GM12878 (cell line): Measurements from ENCODE around the gene SLC35E4. TPM values are rescaled to one million over a fixed set of nuclear protein-coding genes. Genes with fewer than 3 reads are reported as not detected.

Experiments used
- ATAC-seq: fragments of 200-7000 bp; cut with Tn5 transposase; 3 replicates; pipeline ENCODE4 v1.9.1; 2020; ENCODE audit warnings: mild to moderate bottlenecking, moderate library complexity
- BruUV-seq: library from RNA; stranded (reverse); fragments of 400-500 nt; replicated peaks from 2 replicates; lab custom pipeline; 2021; lab: Mats Ljungman, UMichigan
- CTCF ChIA-PET: fragments of 300-600 bp; sonication (Branson Sonifier 250); formaldehyde crosslinking; extraction: SDS; loops from one replicate; lab custom pipeline; 2021; ENCODE audit warnings: inconsistent platforms; lab: Yijun Ruan, JAX
- POLR2A ChIA-PET: fragments of 350-600 bp; formaldehyde crosslinking; extraction: SDS; loops from one replicate; lab custom pipeline; 2021; ENCODE audit warnings: inconsistent platforms; lab: Charles Lee
- RAD21 ChIA-PET: fragments of 300-600 bp; sonication (Branson Sonifier 250); formaldehyde crosslinking; loops from one replicate; lab custom pipeline; 2023; ENCODE audit warnings: antibody characterized with exemption; ENCODE audit not compliant: unreplicated experiment; lab: Charles Lee
- SMC1A ChIA-PET: fragments of 300-600 bp; sonication (Branson Sonifier 250); formaldehyde crosslinking; loops from one replicate; lab custom pipeline; 2023; ENCODE audit not compliant: unreplicated experiment, uncharacterized antibody; lab: Charles Lee
- DNase-seq: peaks from one replicate; pipeline ENCODE4 v3.0.0-alpha.2; 2011; ENCODE audit warnings: low read depth, low spot score
- FAIRE-seq: peaks from 3 replicates; lab custom pipeline; 2011; peaks lifted over from hg19 to GRCh38; lab: Jason Lieb, UNC
- H2AFZ ChIP-seq: 2 replicates; pipeline ENCODE4 v1.6.0; 2011; ENCODE audit warnings: low read depth, low read length, control low read depth; ENCODE audit not compliant: control insufficient read depth
- H3K27ac ChIP-seq: 2 replicates; pipeline ENCODE4 v1.5.1; 2011; ENCODE audit warnings: control low read depth; ENCODE audit not compliant: control insufficient read depth, insufficient read depth
- H3K27me3 ChIP-seq, 2 experiments: replicated peaks in 1 of 2; 2 replicates each; pipeline versions ENCODE4 v1.6.0 to v1.6.1; 2011; ENCODE audit warnings: low read length in 1 of 2; ENCODE audit not compliant: control insufficient read depth in 2 of 2, insufficient read depth in 2 of 2
- H3K36me3 ChIP-seq, 2 experiments: 2 replicates each; pipeline ENCODE4 v1.5.1; 2011; ENCODE audit warnings: low read length in 1 of 2; ENCODE audit not compliant: control insufficient read depth in 2 of 2, insufficient read depth in 2 of 2
- H3K4me1 ChIP-seq: 2 replicates; pipeline ENCODE4 v1.6.1; 2011; ENCODE audit warnings: mild to moderate bottlenecking, low read length, moderate library complexity, mixed read lengths; ENCODE audit not compliant: control insufficient read depth, insufficient read depth
- H3K4me2 ChIP-seq: 2 replicates; pipeline ENCODE4 v1.6.0; 2011; ENCODE audit warnings: control low read depth; ENCODE audit not compliant: control insufficient read depth, insufficient read depth
- H3K4me3 ChIP-seq: fragments of 200-600 bp; sonication (generic); 2 replicates; pipeline ENCODE4 v1.5.1; 2016
- H3K79me2 ChIP-seq: 2 replicates; pipeline ENCODE4 v1.6.0; 2011; ENCODE audit warnings: low read length; ENCODE audit not compliant: control insufficient read depth, insufficient read depth
- H3K9ac ChIP-seq: 2 replicates; pipeline ENCODE4 v1.8.0; 2011; ENCODE audit warnings: low read length, control low read depth, mixed read lengths; ENCODE audit not compliant: control insufficient read depth, insufficient read depth
- H3K9me3 ChIP-seq: replicated peaks from 3 replicates; pipeline ENCODE4 v1.5.1; 2011; ENCODE audit warnings: mild to moderate bottlenecking, low read length; ENCODE audit not compliant: control insufficient read depth, insufficient read depth
- H4K20me1 ChIP-seq: 2 replicates; pipeline ENCODE4 v1.6.0; 2011; ENCODE audit not compliant: control insufficient read depth, insufficient read depth
- CBX3 ChIP-seq: fragments of 200-600 bp; sonication (generic); IDR thresholded peaks from 2 replicates; pipeline ENCODE4 v1.6.1; 2016; ENCODE audit warnings: low read depth, borderline replicate concordance
- E2F4 ChIP-seq: IDR thresholded peaks from 2 replicates; pipeline ENCODE4 v1.6.1; 2012; ENCODE audit warnings: low read depth, low read length, improper control_type of control experiment
- IRF4 ChIP-seq: IDR thresholded peaks from 2 replicates; pipeline ENCODE4 v1.6.1; 2011; ENCODE audit warnings: low read depth, low read length
- POU2F2 ChIP-seq: IDR thresholded peaks from 3 replicates; pipeline ENCODE4 v1.6.1; 2011; ENCODE audit warnings: low read depth, mild to moderate bottlenecking, low read length, borderline replicate concordance
- WGBS: methylation state at CpG from one replicate; pipeline ENCODE4 v1.1.6; 2016; ENCODE audit warnings: low lambda C conversion rate; ENCODE audit not compliant: insufficient replicate concordance, insufficient coverage; ENCODE audit errors: missing lambda C conversion rate; 5-methylcytosine and 5-hydroxymethylcytosine counted together
- in situ Hi-C: fragments of 300-500 bp; cut with MboI; formaldehyde crosslinking; loops from 9 replicates; pipeline ENCODE4 v1.14.3; 2018; ENCODE audit warnings: mixed read lengths
- intact Hi-C: fragments of 100-400 bp; cut with micrococcal nuclease; formaldehyde crosslinking; loops from one replicate; pipeline ENCODE4 v1.14.2; 2022; ENCODE audit not compliant: unreplicated experiment
- polyA plus RNA-seq, 11 experiments: library from polyadenylated mRNA; depleted of rRNA in 4 of 11; unstranded in 6 of 11; stranded (reverse) in 5 of 11; fragments of >200 nt; fragmentation: Nextera tagmentation in 4 of 11; fragmentation: Illumina TruSeq in 1 of 11; extraction: Ambion mirVana in 4 of 11; extraction: Trizol in 1 of 11; gene quantifications; 1 replicate in 1 of 11; 2 replicates in 10 of 11; pipeline versions ENCODE4 v1.2.1 to v1.2.3, GENCODE V29; 2011 to 2016; ENCODE audit warnings: inconsistent platforms in 2 of 11, missing spikeins in 2 of 11, low read depth in 1 of 11
- total RNA-seq, 4 experiments: library from RNA; depleted of rRNA in 3 of 4; stranded (reverse); fragments of >200 nt in 3 of 4; fragmentation: Illumina TruSeq in 1 of 4; extraction: Trizol in 1 of 4; gene quantifications; 2 replicates each; pipeline versions ENCODE4 v1.2.1 to v1.2.3, GENCODE V29; 2013 to 2021
- TF ChIP-seq, protein P1 (sequence below): IDR thresholded peaks from 2 replicates; pipeline ENCODE4 v1.6.1; 2012; ENCODE audit warnings: low read depth, low read length, improper control_type of control experiment
- TF ChIP-seq, protein P2 (sequence below), 3 experiments: IDR thresholded peaks in 2 of 3; conservative IDR thresholded peaks in 1 of 3; 2 replicates each; pipeline ENCODE4 v1.5.1; 2011; ENCODE audit warnings: low read depth in 3 of 3, low read length in 3 of 3, mild to moderate bottlenecking in 3 of 3, control low read depth in 2 of 3, moderate library complexity in 2 of 3, inconsistent platforms in 1 of 3, mixed read lengths in 1 of 3; ENCODE audit not compliant: control insufficient read depth in 2 of 3, insufficient read depth in 1 of 3; ENCODE audit errors: extremely low read depth in 1 of 3

SLC35E4 gene
- total and polyA plus RNA-seq, 10 of the 15 experiments (the other 5 are each of a cell fraction or from before 2014, with no cell fraction given) = 0.16 to 5.3 (median 2.9) TPM; not detected in 1

GRCh38 chr22:30626413-30626812 lies 9.2 kb upstream of the SLC35E4 start:
- Histone ChIP-seq H4K20me1 (no peaks in the 10 kb centered on the region), H3K4me2 (no peak overlapping the region), H3K27ac (no peak overlapping the region), H2AFZ (no peak overlapping the region), H3K79me2 (no peaks in the 10 kb centered on the region), H3K27me3 (no peaks in the 10 kb centered on the region), H3K4me1 (no peaks in the 10 kb centered on the region), H3K9ac (no peak overlapping the region), H3K9me3 (no peaks in the 10 kb centered on the region), H3K4me3 (no peak overlapping the region), H3K36me3 (no peaks in the 10 kb centered on the region)
- no peak for FAIRE-seq
- ChIA-PET POLR2A (interaction anchor here (0.6 kb wide), 1 partner anchor 119 kb away, joined by 5 read pairs; no protein-coding TSS in a partner anchor), CTCF (interaction anchor here (0.8 to 1.2 kb wide), 3 partner anchors 18 to 129 kb away, joined by 3 to 5 read pairs (median 3); no protein-coding TSS in a partner anchor), RAD21 (interaction anchor here (1.0 to 1.2 kb wide), 2 partner anchors 129 to 202 kb away, joined by 3 read pairs; no protein-coding TSS in a partner anchor), SMC1A (no interaction called here)
- in situ Hi-C loops = loop anchor here (25.0 kb wide), 1 partner anchor 286 kb away; no protein-coding TSS in a partner anchor
- WGBS = 43% methylated on average over 5 of the region's 5 CpGs
- no peak for ATAC-seq
- BruUV-seq = no TSS peak
- TF ChIP-seq CBX3 (no peak), E2F4 (no peak), IRF4 (no peak), POU2F2 (no peak)
- TF ChIP-seq, protein P1, sequence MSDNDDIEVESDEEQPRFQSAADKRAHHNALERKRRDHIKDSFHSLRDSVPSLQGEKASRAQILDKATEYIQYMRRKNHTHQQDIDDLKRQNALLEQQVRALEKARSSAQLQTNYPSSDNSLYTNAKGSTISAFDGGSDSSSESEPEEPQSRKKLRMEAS = no peak
- TF ChIP-seq, protein P2, sequence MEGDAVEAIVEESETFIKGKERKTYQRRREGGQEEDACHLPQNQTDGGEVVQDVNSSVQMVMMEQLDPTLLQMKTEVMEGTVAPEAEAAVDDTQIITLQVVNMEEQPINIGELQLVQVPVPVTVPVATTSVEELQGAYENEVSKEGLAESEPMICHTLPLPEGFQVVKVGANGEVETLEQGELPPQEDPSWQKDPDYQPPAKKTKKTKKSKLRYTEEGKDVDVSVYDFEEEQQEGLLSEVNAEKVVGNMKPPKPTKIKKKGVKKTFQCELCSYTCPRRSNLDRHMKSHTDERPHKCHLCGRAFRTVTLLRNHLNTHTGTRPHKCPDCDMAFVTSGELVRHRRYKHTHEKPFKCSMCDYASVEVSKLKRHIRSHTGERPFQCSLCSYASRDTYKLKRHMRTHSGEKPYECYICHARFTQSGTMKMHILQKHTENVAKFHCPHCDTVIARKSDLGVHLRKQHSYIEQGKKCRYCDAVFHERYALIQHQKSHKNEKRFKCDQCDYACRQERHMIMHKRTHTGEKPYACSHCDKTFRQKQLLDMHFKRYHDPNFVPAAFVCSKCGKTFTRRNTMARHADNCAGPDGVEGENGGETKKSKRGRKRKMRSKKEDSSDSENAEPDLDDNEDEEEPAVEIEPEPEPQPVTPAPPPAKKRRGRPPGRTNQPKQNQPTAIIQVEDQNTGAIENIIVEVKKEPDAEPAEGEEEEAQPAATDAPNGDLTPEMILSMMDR (IDR thresholded peaks at IDR 0.05 in 2 of 3, conservative IDR thresholded peaks at IDR 0.05 in 1 of 3; ENCODE audit: control insufficient read depth in 2 of 3, extremely low read depth in 1 of 3, insufficient read depth in 1 of 3, low read depth in 3 of 3, low read length in 3 of 3) = 0 out of 6 replicates have a peak, but pooled peaks of 1 of the 3 experiments have one; percentile 7
- intact Hi-C loops = no loop called here
- DNase-seq = no peak
